HFF-Myc (cell line): Measurements from ENCODE around the gene RPUSD4.
A peak's percentile ranks its signal among the peaks of the same experiment; 100 is the strongest.
"Not testable (repeated sequence)": the region's sequence is repeated elsewhere in the genome, so short reads cannot be mapped to it uniquely, and the experiment has no call there.

Source experiments
- DNase-seq: peaks from one replicate; pipeline ENCODE4 v3.0.0-alpha.2; 2011; ENCODE audit warnings: low read depth; ENCODE audit errors: extremely low read depth
- H3K4me3 ChIP-seq: replicated peaks from 2 replicates; pipeline ENCODE4 v1.5.1; 2011; ENCODE audit warnings: low read depth, mild to moderate bottlenecking, control low read depth, low read length
- TF ChIP-seq, protein P1 (sequence below): IDR thresholded peaks from 2 replicates; pipeline ENCODE4 v1.5.1; 2012; ENCODE audit warnings: mild to moderate bottlenecking, low read depth, low read length, control low read depth; ENCODE audit errors: missing control alignments

Gene RPUSD4, protein sequence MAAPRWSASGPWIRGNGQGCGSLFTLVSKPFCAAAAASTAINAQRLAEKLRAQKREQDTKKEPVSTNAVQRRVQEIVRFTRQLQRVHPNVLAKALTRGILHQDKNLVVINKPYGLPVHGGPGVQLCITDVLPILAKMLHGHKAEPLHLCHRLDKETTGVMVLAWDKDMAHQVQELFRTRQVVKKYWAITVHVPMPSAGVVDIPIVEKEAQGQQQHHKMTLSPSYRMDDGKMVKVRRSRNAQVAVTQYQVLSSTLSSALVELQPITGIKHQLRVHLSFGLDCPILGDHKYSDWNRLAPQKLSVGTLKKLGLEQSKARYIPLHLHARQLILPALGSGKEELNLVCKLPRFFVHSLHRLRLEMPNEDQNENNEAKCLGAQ

DNA sequence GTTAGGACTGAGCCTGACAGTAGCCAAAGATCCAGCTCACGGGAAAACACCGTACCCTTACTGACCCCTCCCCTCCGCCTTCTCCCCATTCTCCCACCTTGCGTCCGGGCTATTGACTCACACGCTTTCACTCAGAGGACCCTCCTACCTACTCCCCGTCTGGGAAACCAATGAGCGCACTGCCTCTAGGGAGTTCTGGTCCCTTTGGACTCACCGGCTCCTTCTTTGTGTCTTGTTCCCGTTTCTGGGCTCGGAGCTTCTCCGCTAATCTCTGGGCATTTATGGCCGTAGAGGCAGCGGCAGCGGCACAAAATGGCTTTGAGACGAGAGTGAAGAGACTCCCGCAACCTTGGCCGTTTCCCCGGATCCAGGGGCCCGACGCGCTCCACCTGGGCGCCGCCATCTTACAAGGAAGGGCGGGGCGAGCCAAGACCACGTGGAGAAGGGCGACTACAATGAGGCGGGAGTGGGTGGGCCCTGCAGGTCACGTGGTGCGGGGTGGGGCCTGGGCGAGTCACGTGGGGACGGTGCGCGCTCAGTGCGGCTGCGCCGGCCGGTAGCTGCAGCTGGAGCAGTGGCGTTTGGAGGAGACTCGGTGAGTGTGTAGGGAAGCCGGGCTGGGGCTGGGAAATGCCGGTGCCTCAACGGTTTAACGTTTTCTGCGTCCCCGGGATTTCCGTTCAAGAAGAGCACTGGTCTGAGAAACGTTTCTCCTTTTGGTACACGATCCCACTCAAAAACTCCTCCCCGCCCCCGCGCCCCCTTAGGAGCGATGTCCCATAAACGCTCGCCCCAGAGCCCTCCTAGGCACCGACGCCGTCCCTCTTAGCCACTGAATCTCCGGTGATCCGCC, at the start of gene RPUSD4, which contains the start of gene FAM118B:
TSS of gene RPUSD4 (minus strand) at position 415 of the 853 bp plus-strand sequence. CDS start at position 403, 12 bp downstream.
TSS of gene FAM118B (plus strand) at position 547 of the 853 bp plus-strand sequence. CDS start 23,220 bp downstream, outside the sequence.
- TF ChIP-seq, protein P1, sequence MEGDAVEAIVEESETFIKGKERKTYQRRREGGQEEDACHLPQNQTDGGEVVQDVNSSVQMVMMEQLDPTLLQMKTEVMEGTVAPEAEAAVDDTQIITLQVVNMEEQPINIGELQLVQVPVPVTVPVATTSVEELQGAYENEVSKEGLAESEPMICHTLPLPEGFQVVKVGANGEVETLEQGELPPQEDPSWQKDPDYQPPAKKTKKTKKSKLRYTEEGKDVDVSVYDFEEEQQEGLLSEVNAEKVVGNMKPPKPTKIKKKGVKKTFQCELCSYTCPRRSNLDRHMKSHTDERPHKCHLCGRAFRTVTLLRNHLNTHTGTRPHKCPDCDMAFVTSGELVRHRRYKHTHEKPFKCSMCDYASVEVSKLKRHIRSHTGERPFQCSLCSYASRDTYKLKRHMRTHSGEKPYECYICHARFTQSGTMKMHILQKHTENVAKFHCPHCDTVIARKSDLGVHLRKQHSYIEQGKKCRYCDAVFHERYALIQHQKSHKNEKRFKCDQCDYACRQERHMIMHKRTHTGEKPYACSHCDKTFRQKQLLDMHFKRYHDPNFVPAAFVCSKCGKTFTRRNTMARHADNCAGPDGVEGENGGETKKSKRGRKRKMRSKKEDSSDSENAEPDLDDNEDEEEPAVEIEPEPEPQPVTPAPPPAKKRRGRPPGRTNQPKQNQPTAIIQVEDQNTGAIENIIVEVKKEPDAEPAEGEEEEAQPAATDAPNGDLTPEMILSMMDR, result no peak
- DNase-seq, result peak; percentile 85
- H3K4me3 ChIP-seq, result peak within 1 kb of the TSS; percentile 93

DNA sequence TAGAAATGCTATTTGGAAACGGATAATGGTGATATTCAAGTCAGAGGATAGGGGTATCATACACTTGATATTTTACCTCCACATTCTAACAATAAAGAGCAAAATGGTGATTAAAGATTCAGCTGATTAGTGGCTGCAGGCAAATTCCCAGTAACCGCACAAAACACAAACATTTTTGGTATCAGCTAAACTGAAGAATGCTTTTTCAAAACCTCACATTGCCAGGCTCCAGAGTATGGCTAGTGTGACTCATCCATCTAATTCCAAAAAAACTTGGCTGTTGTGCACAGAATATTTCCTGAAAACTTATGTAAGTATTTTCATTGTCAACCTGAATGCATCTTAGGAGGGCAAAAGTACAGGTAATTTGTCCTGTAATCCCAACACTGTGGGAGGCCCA, 46.3 kb upstream of the RPUSD4 start:
- no peak for DNase-seq
- H3K4me3 ChIP-seq, result no peak overlapping the region
- TF ChIP-seq, protein P1, result no peak

DNA sequence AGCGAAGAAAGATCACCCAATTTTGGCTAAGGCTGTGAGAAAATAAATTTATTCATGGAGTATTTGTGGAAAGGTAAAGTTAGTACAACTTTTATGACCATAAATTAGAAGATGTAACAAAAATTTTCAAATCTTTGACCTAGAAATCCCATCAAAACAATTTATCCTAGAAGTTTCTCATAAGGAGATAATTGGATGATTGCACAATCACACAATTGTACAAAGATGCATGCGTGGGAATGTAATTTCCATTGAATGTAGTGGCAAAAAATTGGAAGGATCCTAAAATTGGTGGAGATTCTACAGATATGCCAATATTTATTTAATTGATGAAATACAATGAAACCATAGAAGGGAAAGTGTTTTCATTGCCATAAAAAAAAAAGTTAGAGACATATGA, 45.7 kb upstream of the RPUSD4 start:
- H3K4me3 ChIP-seq, result no peak overlapping the region
- no peak for DNase-seq
- TF ChIP-seq, protein P1, result no peak

DNA sequence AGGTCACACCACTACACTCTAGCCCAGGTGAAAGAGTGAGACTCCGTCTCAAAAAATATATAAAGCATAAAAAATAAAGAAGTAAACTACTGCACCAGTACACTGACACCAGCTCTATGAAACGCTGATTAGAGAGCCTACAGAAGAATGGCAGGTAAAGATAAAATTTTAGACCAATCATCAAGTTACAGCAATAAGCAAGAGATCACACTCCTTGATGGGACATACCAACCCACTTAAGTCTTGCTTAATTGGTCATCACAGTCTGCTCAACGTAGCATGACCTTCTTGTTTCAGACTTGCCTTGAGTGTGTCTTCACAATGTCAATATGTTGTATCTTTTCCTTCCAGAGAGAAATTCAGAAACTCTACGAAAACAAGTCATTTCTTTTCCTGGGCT, 44.8 kb upstream of the RPUSD4 start:
- DNase-seq, result no peak

DNA sequence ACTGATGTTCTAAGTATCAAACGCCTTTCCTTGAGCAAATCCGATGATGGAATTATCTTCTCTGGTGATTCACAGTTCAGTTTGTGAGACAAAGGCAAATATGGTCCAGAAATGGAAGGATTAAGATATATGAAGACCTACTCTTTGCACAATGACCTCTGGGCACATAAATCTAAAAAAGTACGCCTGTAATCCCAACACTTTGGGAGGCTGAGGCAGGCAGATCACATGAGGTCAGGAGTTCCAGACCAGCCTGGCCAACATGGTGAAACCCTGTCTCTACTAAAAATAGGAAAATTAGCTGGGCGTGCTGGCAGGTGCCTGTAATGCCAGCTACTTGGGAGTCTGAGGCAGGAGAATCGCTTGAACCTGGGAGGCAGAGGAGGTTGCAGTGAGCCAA, 44.1 kb upstream of the RPUSD4 start:
- DNase-seq, H3K4me3 ChIP-seq: not testable (repeated sequence)

More for the DNA sequence above, 44.8 kb upstream of the RPUSD4 start:
- no peak overlapping the region for H3K4me3 ChIP-seq
- TF ChIP-seq, protein P1, result no peak

DNA sequence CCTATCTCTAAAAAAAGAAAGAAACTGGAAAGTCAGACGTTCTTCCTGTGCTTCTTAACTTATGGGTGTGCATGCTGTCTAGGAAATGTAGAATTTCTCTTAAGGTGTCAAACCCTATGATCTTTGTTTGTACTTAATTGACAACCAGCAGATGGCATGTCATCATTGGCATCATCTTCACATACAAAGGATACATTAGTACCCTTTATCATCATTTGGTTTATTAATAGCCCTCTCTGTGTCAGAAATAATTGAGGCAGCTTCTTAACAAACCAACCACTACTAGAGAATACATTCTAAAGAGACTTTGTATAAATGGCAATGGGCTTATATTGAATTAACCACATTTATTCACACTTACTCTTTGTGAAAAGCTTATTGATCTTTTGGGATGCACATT, 43.4 kb upstream of the RPUSD4 start:
- H3K4me3 ChIP-seq, result no peak overlapping the region
- DNase-seq, result no peak
- TF ChIP-seq, protein P1, result no peak

DNA sequence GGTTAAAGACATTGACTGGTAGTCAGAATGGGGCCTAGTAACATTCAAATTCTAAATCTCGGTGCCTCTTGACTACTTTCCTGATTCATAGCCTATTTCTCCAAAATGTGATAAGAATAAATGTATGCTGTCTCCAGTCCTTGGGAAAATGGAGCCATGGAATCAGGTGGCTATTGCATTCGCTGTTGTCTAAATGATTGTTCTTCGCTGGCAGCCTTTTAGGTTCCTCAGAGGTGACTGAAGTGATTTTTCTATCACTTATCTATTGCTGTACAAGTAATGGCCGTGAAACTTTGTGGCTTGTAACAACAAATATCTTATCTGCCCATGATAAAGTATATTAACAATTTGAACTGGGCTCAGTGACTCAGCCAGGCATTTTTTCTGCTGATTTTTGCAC, 41.8 kb upstream of the RPUSD4 start:
- DNase-seq, result no peak
- TF ChIP-seq, protein P1, result no peak
- H3K4me3 ChIP-seq, result no peak overlapping the region
